SK-N-SH (cell line): ENCODE results near the gene CHRNB1. TPM values are rescaled to one million over a fixed set of nuclear protein-coding genes. Genes with fewer than 3 reads are reported as not detected.

Source experiments
- CTCF ChIA-PET: fragments of 300-600, 350-600 bp; formaldehyde crosslinking; extraction: SDS; loops from one replicate; lab custom pipeline; 2021; lab: Yijun Ruan, JAX
- POLR2A ChIA-PET: fragments of 350-600 bp; sonication (Branson Sonifier 250); formaldehyde crosslinking; extraction: SDS; loops from one replicate; lab custom pipeline; 2020; ENCODE audit warnings: antibody characterized with exemption, inconsistent platforms; lab: Yijun Ruan, JAX
- DNase-seq: peaks from one replicate; pipeline ENCODE4 v3.0.0; 2012
- H2AFZ ChIP-seq: fragments of 200-600 bp; sonication (generic); 2 replicates; pipeline ENCODE4 v1.8.1; 2016; ENCODE audit warnings: antibody characterized with exemption, mild to moderate bottlenecking, low read depth
- H3F3A ChIP-seq: fragments of 200-600 bp; sonication (generic); replicated peaks from 2 replicates; pipeline ENCODE3; 2016; ENCODE audit warnings: antibody characterized with exemption, mild to moderate bottlenecking; ENCODE audit not compliant: insufficient read depth
- H3K27ac ChIP-seq, 2 experiments: fragments of 200-500 bp in 1 of 2; fragments of 200-600 bp in 1 of 2; sonication (Bioruptor generic) in 1 of 2; sonication (generic), shearing (Covaris generic) in 1 of 2; 2 replicates each; pipeline versions ENCODE4 v1.5.1 to v1.6.1; 2014 to 2016; ENCODE audit warnings: low read depth in 2 of 2, inconsistent platforms in 1 of 2, low read length in 1 of 2, mild to moderate bottlenecking in 1 of 2, mixed read lengths in 1 of 2
- H3K27me3 ChIP-seq: fragments of 200-600 bp; sonication (generic), shearing (Covaris generic); 2 replicates; pipeline ENCODE4 v1.6.1; 2016; ENCODE audit warnings: mixed run types; ENCODE audit not compliant: insufficient read depth
- H3K36me3 ChIP-seq, 2 experiments: fragments of 200-500 bp in 1 of 2; fragments of 200-600 bp in 1 of 2; sonication (Bioruptor generic) in 1 of 2; sonication (generic) in 1 of 2; replicated peaks in 1 of 2; 2 replicates each; pipeline versions ENCODE3 to v1.5.1; 2014 to 2016; ENCODE audit warnings: low read length in 1 of 2, mild to moderate bottlenecking in 1 of 2; ENCODE audit not compliant: insufficient read depth in 2 of 2, control insufficient read depth in 1 of 2
- H3K4me1 ChIP-seq, 2 experiments: fragments of 200-500 bp in 1 of 2; fragments of 200-600 bp in 1 of 2; sonication (Bioruptor generic) in 1 of 2; sonication (generic), shearing (Covaris generic) in 1 of 2; 2 replicates each; pipeline versions ENCODE4 v1.5.1 to v1.6.1; 2014 to 2016; ENCODE audit warnings: low read depth in 1 of 2, low read length in 1 of 2, mixed run types in 1 of 2; ENCODE audit not compliant: insufficient read depth in 2 of 2, control insufficient read depth in 1 of 2
- H3K4me2 ChIP-seq: fragments of 200-600 bp; sonication (generic), shearing (Covaris generic); 2 replicates; pipeline ENCODE4 v1.6.1; 2017; ENCODE audit warnings: mixed run types
- H3K4me3 ChIP-seq, 2 experiments: fragments of 200-500 bp in 1 of 2; fragments of 200-600 bp in 1 of 2; sonication (Bioruptor generic) in 1 of 2; sonication (generic), shearing (Covaris generic) in 1 of 2; 2 replicates each; pipeline versions ENCODE4 v1.5.1 to v1.8.1; 2014 to 2016; ENCODE audit warnings: low read depth in 2 of 2, inconsistent platforms in 1 of 2, low read length in 1 of 2, mild to moderate bottlenecking in 1 of 2, mixed read lengths in 1 of 2, moderate library complexity in 1 of 2
- H3K79me2 ChIP-seq: fragments of 200-600 bp; sonication (generic); 2 replicates; pipeline ENCODE4 v1.8.1; 2017; ENCODE audit warnings: mild to moderate bottlenecking; ENCODE audit not compliant: insufficient read depth
- H3K9ac ChIP-seq: fragments of 200-600 bp; sonication (generic); 2 replicates; pipeline ENCODE4 v1.6.1; 2017; ENCODE audit warnings: mixed run types
- H3K9me2 ChIP-seq: fragments of 200-600 bp; sonication (generic); 2 replicates; pipeline ENCODE4 v1.6.1; 2017; ENCODE audit warnings: mixed run types
- H3K9me3 ChIP-seq: fragments of 200-600 bp; sonication (generic); 2 replicates; pipeline ENCODE4 v1.6.1; 2017; ENCODE audit warnings: mixed run types, mild to moderate bottlenecking, moderate library complexity
- H4K20me1 ChIP-seq: fragments of 200-600 bp; sonication (generic); 2 replicates; pipeline ENCODE4 v1.6.1; 2017; ENCODE audit warnings: mild to moderate bottlenecking, mixed run types; ENCODE audit not compliant: insufficient read depth
- CHD2 ChIP-seq: fragments of 150-350 bp; IDR thresholded peaks from 2 replicates; pipeline ENCODE4 v1.6.1; 2018; ENCODE audit warnings: low read length; ENCODE audit not compliant: partially characterized antibody
- CTCF ChIP-seq: fragments of 200-600 bp; sonication (generic); IDR thresholded peaks from 2 replicates; pipeline ENCODE4 v1.6.1; 2017; ENCODE audit warnings: antibody characterized with exemption, mild to moderate bottlenecking, moderate library complexity
- ELF1 ChIP-seq: IDR thresholded peaks from 2 replicates; pipeline ENCODE4 v1.4.0; 2012
- EZH2phosphoT487 ChIP-seq: fragments of 200-600 bp; sonication (generic); IDR thresholded peaks from 2 replicates; pipeline ENCODE4 v1.6.1; 2017; ENCODE audit warnings: low read depth, mixed run types, mild to moderate bottlenecking, antibody characterized with exemption, moderate library complexity, borderline replicate concordance
- FOSL2 ChIP-seq: IDR thresholded peaks from 2 replicates; pipeline ENCODE4 v1.4.0; 2012; ENCODE audit warnings: low read depth, mild to moderate bottlenecking, moderate library complexity, borderline replicate concordance
- IRF3 ChIP-seq: fragments of 150-350 bp; IDR thresholded peaks from 2 replicates; pipeline ENCODE4 v1.6.1; 2016; ENCODE audit warnings: mild to moderate bottlenecking, low read depth, low read length
- MAX ChIP-seq: IDR thresholded peaks from 2 replicates; pipeline ENCODE4 v1.4.0; 2012; ENCODE audit warnings: low read depth
- MEF2A ChIP-seq: IDR thresholded peaks from 2 replicates; pipeline ENCODE4 v1.4.0; 2012; ENCODE audit warnings: low read depth, borderline replicate concordance
- NRF1 ChIP-seq: IDR thresholded peaks from 2 replicates; pipeline ENCODE4 v1.6.1; 2012; ENCODE audit warnings: low read depth, mild to moderate bottlenecking, low read length
- TCF12 ChIP-seq: IDR thresholded peaks from 2 replicates; pipeline ENCODE4 v1.4.0; 2012
- TEAD4 ChIP-seq: IDR thresholded peaks from 2 replicates; pipeline ENCODE4 v1.4.0; 2012; ENCODE audit warnings: mild to moderate bottlenecking, borderline replicate concordance; ENCODE audit not compliant: insufficient read depth
- YY1 ChIP-seq: IDR thresholded peaks from 2 replicates; pipeline ENCODE4 v1.4.0; 2012; ENCODE audit warnings: low read depth, mild to moderate bottlenecking
- ZBTB33 ChIP-seq: IDR thresholded peaks from 2 replicates; pipeline ENCODE4 v1.4.0; 2012; ENCODE audit warnings: low read depth, borderline replicate concordance
- WGBS: methylation state at CpG from one replicate; pipeline ENCODE4 v1.1.6; 2017; ENCODE audit warnings: low lambda C conversion rate; 5-methylcytosine and 5-hydroxymethylcytosine counted together
- polyA plus RNA-seq, 3 experiments: library from polyadenylated mRNA; depleted of rRNA; stranded (reverse); fragments of >200 nt; gene quantifications; 2 replicates each; pipeline ENCODE4 v1.2.3, GENCODE V29; 2012

Gene CHRNB1
- polyA plus RNA-seq, 1 of the 3 experiments (the other 2 are of a cell fraction) = 26.8 TPM

- H3K4me1 ChIP-seq = peaks cover 0 to 15% of the 10 kb centered on the region in 2 experiments; a peak in 1 of 4 replicates
- no peak overlapping the region for H3K27ac ChIP-seq
- H2AFZ ChIP-seq = no peak overlapping the region
- no peak overlapping the region for H3K4me2 ChIP-seq
- CTCF ChIA-PET = interaction anchor here (4.9 kb wide), 1 partner anchor 53 kb away, joined by 28 read pairs; the partner anchor contains the start of gene TMEM95
- no peak overlapping the region for H3K4me3 ChIP-seq
- TF ChIP-seq ELF1 (no peak), NRF1 (no peak), ZBTB33 (no peak), FOSL2 (no peak), TEAD4 (no peak), CHD2 (no peak), IRF3 (no peak), TCF12 (no peak), EZH2phosphoT487 (no peak), MEF2A (no peak), CTCF (no peak), YY1 (no peak), MAX (no peak)
- TF ChIP-seq, all 33 proteins: peak for 0
- no peaks in the 10 kb centered on the region for H3F3A ChIP-seq
- peaks cover 11% of the 10 kb centered on the region; the same call in 1 of the 2 replicates for H4K20me1 ChIP-seq
- no peaks in the 10 kb centered on the region for H3K9me3 ChIP-seq
- peaks cover 8 to 35% of the 10 kb centered on the region in 2 experiments for H3K36me3 ChIP-seq
- POLR2A ChIA-PET = no interaction called here
- no peaks in the 10 kb centered on the region for H3K9me2 ChIP-seq
- no peak overlapping the region for H3K9ac ChIP-seq
- peaks cover 28% of the 10 kb centered on the region for H3K79me2 ChIP-seq
- no peak for DNase-seq
- 94% methylated on average over 4 of the region's 6 CpGs for WGBS
- no peaks in the 10 kb centered on the region for H3K27me3 ChIP-seq
These were observed 36.0 kb upstream of the CHRNB1 start for GRCh38 chr17:7408863-7409262.
